HS-27A (cell line): ENCODE data around the gene VPS41.
"Not testable (repeated sequence)": the region's sequence is repeated elsewhere in the genome, so short reads cannot be mapped to it uniquely, and the experiment has no call there.

ENCODE experiments used
- DNase-seq: peaks from one replicate; pipeline ENCODE4 v3.0.0-alpha.2; 2012; ENCODE audit warnings: low read depth, missing footprints

VPS41 gene

GRCh38 chr7:38854947-38855346, 54.0 kb downstream of the VPS41 start:
- DNase-seq: not testable (repeated sequence)

- no peak for DNase-seq
Observed at GRCh38 chr7:38851321-38851720, 57.7 kb downstream of the VPS41 start.

- no peak for DNase-seq
Observed at GRCh38 chr7:38846280-38846679, 62.7 kb downstream of the VPS41 start.

- no peak for DNase-seq
Observed at GRCh38 chr7:38844952-38845563, 63.9 kb downstream of the VPS41 start.

- DNase-seq: no peak
Observed at GRCh38 chr7:38842746-38843145, 66.2 kb downstream of the VPS41 start.

GRCh38 chr7:38840736-38841460, 68.1 kb downstream of the VPS41 start:
- peak; percentile 5 for DNase-seq

- no peak for DNase-seq
Observed at GRCh38 chr7:38839851-38840250, 69.1 kb downstream of the VPS41 start.

- no peak for DNase-seq
Observed at GRCh38 chr7:38838725-38839385, 70.1 kb downstream of the VPS41 start.

GRCh38 chr7:38834357-38834756, 74.6 kb downstream of the VPS41 start:
- DNase-seq: no peak

GRCh38 chr7:38833329-38833728, 75.7 kb downstream of the VPS41 start:
- DNase-seq: no peak

- DNase-seq: no peak
Observed at GRCh38 chr7:38831259-38831996, 77.6 kb downstream of the VPS41 start.

- no peak for DNase-seq
Observed at GRCh38 chr7:38830826-38831225, 78.2 kb downstream of the VPS41 start.

- no peak for DNase-seq
Observed at GRCh38 chr7:38829488-38830165, 79.4 kb downstream of the VPS41 start.

- DNase-seq: no peak
Observed at GRCh38 chr7:38828026-38828425, 81.0 kb downstream of the VPS41 start.

GRCh38 chr7:38825721-38826440, 83.1 kb downstream of the VPS41 start:
- DNase-seq: no peak

GRCh38 chr7:38824948-38825347, 84.0 kb downstream of the VPS41 start:
- no peak for DNase-seq

- DNase-seq: no peak
Observed at GRCh38 chr7:38822549-38822948, 86.4 kb downstream of the VPS41 start.

GRCh38 chr7:38820571-38820970, 88.4 kb downstream of the VPS41 start:
- no peak for DNase-seq

GRCh38 chr7:38819463-38819862, 89.5 kb downstream of the VPS41 start:
- no peak for DNase-seq

- no peak for DNase-seq
Observed at GRCh38 chr7:38817526-38817925, 91.5 kb downstream of the VPS41 start.

GRCh38 chr7:38813768-38814167, 95.2 kb downstream of the VPS41 start:
- no peak for DNase-seq
